NCI-H82 treated with DMSO at 0.1 percent for 48 hours (cell line): ENCODE results near the gene ENOX1.

Experiments
- DNase-seq: peaks from one replicate; lab custom pipeline; 2025; ENCODE audit not compliant: unreplicated experiment; lab: John Stamatoyannopoulos, UW

The ENOX1 gene

GRCh38 chr13:43676320-43676719 is 110.5 kb downstream of the ENOX1 start:
- no peak for DNase-seq

GRCh38 chr13:43675577-43675976 is 111.2 kb downstream of the ENOX1 start:
- no peak for DNase-seq

GRCh38 chr13:43669964-43670363 is 116.8 kb downstream of the ENOX1 start:
- DNase-seq, result no peak

- no peak for DNase-seq
Measured at GRCh38 chr13:43669101-43669500, 117.7 kb downstream of the ENOX1 start.

GRCh38 chr13:43666403-43666802 is 120.4 kb downstream of the ENOX1 start:
- no peak for DNase-seq

GRCh38 chr13:43665388-43665787 is 121.4 kb downstream of the ENOX1 start:
- peak; percentile 60 for DNase-seq

GRCh38 chr13:43664700-43665191 is 122.0 kb downstream of the ENOX1 start:
- DNase-seq, result peak; percentile 96

- no peak for DNase-seq
Measured at GRCh38 chr13:43663474-43664090, 123.2 kb downstream of the ENOX1 start.

- no peak for DNase-seq
Measured at GRCh38 chr13:43662976-43663375, 123.8 kb downstream of the ENOX1 start.

- DNase-seq, result no peak
Measured at GRCh38 chr13:43661161-43661830, 125.5 kb downstream of the ENOX1 start.

- DNase-seq, result no peak
Measured at GRCh38 chr13:43657485-43657884, 129.3 kb downstream of the ENOX1 start.

GRCh38 chr13:43653980-43654379 is 132.8 kb downstream of the ENOX1 start:
- DNase-seq, result no peak

GRCh38 chr13:43653395-43653794 is 133.4 kb downstream of the ENOX1 start:
- no peak for DNase-seq

GRCh38 chr13:43652760-43653159 is 134.0 kb downstream of the ENOX1 start:
- no peak for DNase-seq

GRCh38 chr13:43650882-43651281 is 135.9 kb downstream of the ENOX1 start:
- no peak for DNase-seq

GRCh38 chr13:43648733-43649132 is 138.0 kb downstream of the ENOX1 start:
- no peak for DNase-seq

GRCh38 chr13:43647471-43647870 is 139.3 kb downstream of the ENOX1 start:
- no peak for DNase-seq

- DNase-seq, result no peak
Measured at GRCh38 chr13:43640476-43640875, 146.3 kb downstream of the ENOX1 start.

GRCh38 chr13:43631106-43631505 is 155.7 kb downstream of the ENOX1 start:
- no peak for DNase-seq

GRCh38 chr13:43629691-43630480 is 156.9 kb downstream of the ENOX1 start:
- no peak for DNase-seq

GRCh38 chr13:43626994-43627393 is 159.8 kb downstream of the ENOX1 start:
- no peak for DNase-seq

GRCh38 chr13:43614063-43614462 is 172.7 kb downstream of the ENOX1 start:
- no peak for DNase-seq
